Neural progenitor cell (in vitro differentiated cells): ENCODE results near the gene IL16.

Source experiments
- CTCF ChIP-seq: fragments of 200-600 bp; sonication (generic); IDR thresholded peaks from 2 replicates; pipeline ENCODE4 v1.5.1; 2017; ENCODE audit warnings: antibody characterized with exemption, mild to moderate bottlenecking
- EZH2 ChIP-seq: fragments of 200-600 bp; sonication (generic); IDR thresholded peaks from 2 replicates; pipeline ENCODE4 v1.6.1; 2017; ENCODE audit warnings: antibody characterized with exemption, mild to moderate bottlenecking, moderate library complexity

GRCh38 chr15:81156324-81156723, 40.4 kb upstream of the IL16 start:
- TF ChIP-seq CTCF (no peak), EZH2 (no peak)
